ENCODE results near the gene CDC42SE2. TPM values are rescaled to one million over a fixed set of nuclear protein-coding genes. Genes with fewer than 3 reads are reported as not detected.

CDC42SE2 gene
- total and polyA plus RNA-seq, 12 donors: 5.1 to 26.7 (median 19.2) TPM

DNA sequence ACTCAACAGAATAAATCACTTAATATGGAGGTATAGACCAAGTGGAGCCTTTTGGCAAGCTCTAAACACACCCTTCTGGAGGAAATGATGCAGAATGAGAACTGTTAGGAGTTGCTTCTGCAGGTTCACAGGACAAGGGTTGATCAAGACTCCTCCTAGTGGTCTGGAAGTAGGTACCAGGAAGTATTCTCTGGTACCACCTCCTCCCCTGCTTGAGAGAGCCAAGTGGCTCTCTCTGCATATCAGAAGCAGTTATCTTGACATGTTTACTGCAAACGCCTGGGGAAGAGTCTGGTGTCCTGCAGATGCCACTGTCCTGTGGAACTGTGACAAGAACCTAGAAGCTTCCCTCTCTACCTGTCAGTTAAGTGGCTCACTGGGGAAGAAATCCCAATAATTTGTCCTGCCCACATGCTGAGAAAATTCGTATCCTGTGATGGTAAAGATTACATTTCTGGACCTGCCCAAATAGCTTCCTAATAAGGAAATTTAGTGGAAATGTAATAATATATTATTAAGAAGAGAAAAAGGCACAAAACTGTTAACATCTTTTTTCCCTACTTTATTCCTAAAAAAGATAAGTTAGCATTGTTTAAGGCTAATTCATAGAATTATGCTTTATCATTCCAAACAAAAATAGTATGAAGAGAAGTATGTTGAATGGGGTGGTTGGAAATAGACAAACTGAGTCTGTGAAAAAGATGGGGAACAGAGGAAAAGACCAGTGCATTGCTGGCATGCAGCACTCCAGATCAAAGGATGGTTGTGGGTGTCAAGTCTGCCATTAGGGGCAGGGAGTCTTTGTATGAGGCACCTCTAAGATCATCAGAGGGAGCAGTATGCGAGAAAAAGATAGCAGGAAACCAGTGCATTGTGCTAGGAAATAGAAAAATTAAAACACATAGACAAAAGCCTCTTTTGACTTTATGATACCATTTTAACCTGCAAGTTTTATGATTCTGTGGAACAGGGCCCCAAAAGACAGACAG lies 118.8 kb downstream of the CDC42SE2 start:
- no peaks in the 10 kb centered on the region for H3K9me3 ChIP-seq (replicated peaks in 1 of 3)
- H3K27ac ChIP-seq: no peak overlapping the region
- peak in 2 of 7 donors; percentile 19 to 21 for DNase-seq
- 62 to 77% (median 67%) methylated on average over 3 of the region's 3 CpGs for WGBS, 4 donors
- intact Hi-C loops (cut with DNase I): no loop called here
- TF ChIP-seq POLR2A (IDR thresholded peaks at IDR 0.05): no peak
- TF ChIP-seq, protein P1, sequence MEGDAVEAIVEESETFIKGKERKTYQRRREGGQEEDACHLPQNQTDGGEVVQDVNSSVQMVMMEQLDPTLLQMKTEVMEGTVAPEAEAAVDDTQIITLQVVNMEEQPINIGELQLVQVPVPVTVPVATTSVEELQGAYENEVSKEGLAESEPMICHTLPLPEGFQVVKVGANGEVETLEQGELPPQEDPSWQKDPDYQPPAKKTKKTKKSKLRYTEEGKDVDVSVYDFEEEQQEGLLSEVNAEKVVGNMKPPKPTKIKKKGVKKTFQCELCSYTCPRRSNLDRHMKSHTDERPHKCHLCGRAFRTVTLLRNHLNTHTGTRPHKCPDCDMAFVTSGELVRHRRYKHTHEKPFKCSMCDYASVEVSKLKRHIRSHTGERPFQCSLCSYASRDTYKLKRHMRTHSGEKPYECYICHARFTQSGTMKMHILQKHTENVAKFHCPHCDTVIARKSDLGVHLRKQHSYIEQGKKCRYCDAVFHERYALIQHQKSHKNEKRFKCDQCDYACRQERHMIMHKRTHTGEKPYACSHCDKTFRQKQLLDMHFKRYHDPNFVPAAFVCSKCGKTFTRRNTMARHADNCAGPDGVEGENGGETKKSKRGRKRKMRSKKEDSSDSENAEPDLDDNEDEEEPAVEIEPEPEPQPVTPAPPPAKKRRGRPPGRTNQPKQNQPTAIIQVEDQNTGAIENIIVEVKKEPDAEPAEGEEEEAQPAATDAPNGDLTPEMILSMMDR (IDR thresholded peaks at IDR 0.05): peak in 5 of 6 experiments; percentile 16 to 45 (median 34)
- H3K4me1 ChIP-seq (replicated peaks in 1 of 2): peaks cover 8 to 24% of the 10 kb centered on the region in 2 donors
- H3K4me3 ChIP-seq: no peak overlapping the region
- H3K36me3 ChIP-seq (replicated peaks in 1 of 2): no peaks in the 10 kb centered on the region
- no peaks in the 10 kb centered on the region for H3K27me3 ChIP-seq

DNA sequence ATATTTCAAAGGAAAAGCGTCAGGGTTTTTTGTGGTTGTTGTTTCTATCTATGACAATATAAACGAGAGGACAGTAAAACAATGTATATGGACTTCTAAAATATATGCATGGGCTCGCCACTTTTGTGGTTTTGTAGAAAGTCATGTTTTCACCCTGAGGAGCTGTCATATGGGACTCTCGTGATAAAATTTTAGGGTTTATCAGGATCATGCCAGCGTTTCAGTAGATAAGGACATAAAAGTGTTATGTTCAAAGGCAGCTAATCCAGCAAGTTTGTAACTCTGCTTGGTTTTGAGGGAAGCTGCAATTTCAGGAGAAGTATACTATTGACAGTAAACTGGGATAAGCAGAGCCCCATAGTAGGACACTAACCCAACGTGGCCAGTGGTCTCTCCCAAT lies 120.3 kb downstream of the CDC42SE2 start:
- no peak for DNase-seq
- no peaks in the 10 kb centered on the region for H3K9me3 ChIP-seq (replicated peaks in 1 of 3)
- no peak overlapping the region for H3K4me3 ChIP-seq
- intact Hi-C loops (cut with DNase I): no loop called here
- H3K4me1 ChIP-seq (replicated peaks in 1 of 2): peaks cover 3 to 19% of the 10 kb centered on the region in 2 donors
- TF ChIP-seq, protein P1 (IDR thresholded peaks at IDR 0.05): no peak
- no peak for TF ChIP-seq POLR2A (IDR thresholded peaks at IDR 0.05)
- no peaks in the 10 kb centered on the region for H3K27me3 ChIP-seq
- no peak overlapping the region for H3K27ac ChIP-seq
- H3K36me3 ChIP-seq (replicated peaks in 1 of 2): no peaks in the 10 kb centered on the region
- 81 to 88% (median 85%) methylated on average over 6 of the region's 6 CpGs for WGBS, 4 donors

DNA sequence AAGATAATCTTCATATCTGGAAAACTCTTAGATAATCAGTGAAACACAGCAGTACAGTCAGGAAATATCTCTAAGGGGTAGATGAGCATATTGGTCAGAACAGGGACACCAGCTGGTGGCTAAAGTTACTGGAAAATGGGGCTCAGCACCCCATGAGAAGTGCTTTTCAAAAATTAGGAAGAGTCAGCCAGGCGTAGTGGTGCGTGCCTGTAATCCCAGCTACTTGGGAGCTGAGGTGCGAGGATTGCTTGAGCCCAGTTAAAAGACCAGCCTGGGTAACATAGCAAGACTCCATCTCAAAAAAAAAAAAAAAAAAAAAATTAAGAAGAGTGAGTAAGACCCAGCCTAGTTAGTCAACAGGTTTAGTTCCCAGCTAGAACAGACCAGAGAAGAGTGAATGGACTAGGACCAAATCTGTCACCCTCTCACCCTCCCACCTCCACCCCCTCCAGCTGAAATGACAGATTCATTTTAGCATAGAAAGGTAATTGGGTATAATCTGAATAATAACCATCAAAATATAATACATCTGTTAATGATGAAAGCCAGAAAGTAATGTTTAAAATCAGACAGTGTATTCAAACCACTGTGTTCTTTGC lies 120.9 kb downstream of the CDC42SE2 start:
- intact Hi-C loops (cut with DNase I): no loop called here
- TF ChIP-seq, protein P1 (IDR thresholded peaks at IDR 0.05): no peak
- TF ChIP-seq POLR2A (IDR thresholded peaks at IDR 0.05): no peak
- WGBS, 4 donors: 91 to 100% (median 98%) methylated on average over 3 of the region's 3 CpGs
- Histone ChIP-seq H3K9me3 (replicated peaks in 1 of 3) (no peaks in the 10 kb centered on the region), H3K4me3 (no peak overlapping the region), H3K27me3 (no peaks in the 10 kb centered on the region), H3K27ac (no peak overlapping the region), H3K36me3 (replicated peaks in 1 of 2) (no peaks in the 10 kb centered on the region), H3K4me1 (replicated peaks in 1 of 2) (peaks cover 0 to 14% of the 10 kb centered on the region in 2 donors)
- DNase-seq: no peak

GRCh38 chr5:131386124-131386523 lies 122.3 kb downstream of the CDC42SE2 start:
- intact Hi-C loops (cut with DNase I): no loop called here
- TF ChIP-seq POLR2A (IDR thresholded peaks at IDR 0.05): no peak
- TF ChIP-seq, protein P1 (IDR thresholded peaks at IDR 0.05): no peak
- DNase-seq: no peak
- Histone ChIP-seq H3K27ac (peak overlapping the region in 1 of 5 donors; percentile 13), H3K4me3 (no peak overlapping the region), H3K36me3 (replicated peaks in 1 of 2) (no peaks in the 10 kb centered on the region), H3K4me1 (replicated peaks in 1 of 2) (peaks cover 0 to 6% of the 10 kb centered on the region in 2 donors), H3K9me3 (replicated peaks in 1 of 3) (no peaks in the 10 kb centered on the region), H3K27me3 (no peaks in the 10 kb centered on the region)
- 94 to 99% (median 96%) methylated on average over 3 of the region's 3 CpGs for WGBS, 4 donors

Data from adrenal gland (tissue), 12 donors.